ENCODE measurements around the gene SLAMF9. TPM values are rescaled to one million over a fixed set of nuclear protein-coding genes. Genes with fewer than 3 reads are reported as not detected.

SLAMF9 gene
- total RNA-seq, 1 experiment from 2014 or later, result not detected

DNA sequence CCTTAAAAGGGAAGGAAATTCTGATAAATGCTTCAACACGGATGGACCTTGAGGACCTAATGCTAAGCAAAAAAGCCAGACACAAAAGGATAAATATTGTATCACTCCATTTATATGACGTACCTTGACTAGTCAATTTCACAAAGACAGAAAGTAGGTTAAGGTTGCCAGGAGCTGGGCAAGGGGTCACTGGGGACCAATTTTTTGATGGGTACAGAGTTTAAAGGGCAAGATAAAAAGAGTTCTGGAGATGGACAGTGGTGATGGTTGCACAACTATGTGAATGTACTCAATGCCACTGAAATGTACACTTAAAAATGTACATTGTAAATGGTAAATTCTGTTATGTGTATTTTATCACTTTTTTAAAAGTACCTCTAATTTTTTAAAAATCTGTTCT, 32.1 kb upstream of the SLAMF9 start:
- no peak overlapping the region for H3T11ph ChIP-seq (ENCODE audit: low read length)
- Mint-ChIP-seq H3K27me3 (ENCODE audit: low read depth) (peaks cover 3% of the 10 kb centered on the region), H3K36me3 (ENCODE audit: insufficient read depth in 1 of 3, low read depth in 3 of 3) (no peaks in the 10 kb centered on the region), H3K4me3 (no peak overlapping the region), H3K27ac (no peak overlapping the region), H3K9me3 (no peaks in the 10 kb centered on the region), H3K4me1 (peaks cover 7 to 10% of the 10 kb centered on the region in 2 experiments)
- H3K4me1 ChIP-seq (ENCODE audit: insufficient read depth, low read length), result peaks cover 2% of the 10 kb centered on the region; the same call in 1 of the 2 replicates
- no peak overlapping the region for H3K56ac ChIP-seq (ENCODE audit: insufficient read length, low read depth, low read length)
- no CpG with 5 or more reads among the region's 2 CpGs for WGBS (ENCODE audit: extremely low coverage, insufficient read length, low lambda C conversion rate)
- no peak overlapping the region for H3K4ac ChIP-seq (ENCODE audit: low read depth, low read length)
- H3K79me1 ChIP-seq (ENCODE audit: insufficient read depth, low read depth, low read length, poor library complexity, severe bottlenecking), result no peaks in the 10 kb centered on the region
- no peak overlapping the region for H3K23ac ChIP-seq (ENCODE audit: insufficient read length, low read depth, low read length)
- H4K91ac ChIP-seq (ENCODE audit: insufficient read length, low read depth, low read length), result no peak overlapping the region
- H3K27ac ChIP-seq (ENCODE audit: insufficient read length, low read depth, low read length), result no peak overlapping the region
- H2AK5ac ChIP-seq (ENCODE audit: insufficient read length, low read length), result no peak overlapping the region
- H3K18ac ChIP-seq (ENCODE audit: insufficient read length, low read depth, low read length), result no peak overlapping the region
- no peaks in the 10 kb centered on the region for H4K20me1 ChIP-seq (ENCODE audit: control insufficient read depth, insufficient read depth, insufficient read length)
- no peak overlapping the region for H2BK12ac ChIP-seq (ENCODE audit: insufficient read length, low read depth, low read length)
- H3K14ac ChIP-seq (ENCODE audit: insufficient read depth, low read length), result no peak overlapping the region
- no peaks in the 10 kb centered on the region for H3K9me3 ChIP-seq (ENCODE audit: control insufficient read depth, low read depth, low read length)
- H2BK120ac ChIP-seq (ENCODE audit: low read depth, low read length, poor library complexity, severe bottlenecking), result no peak overlapping the region
- H3K79me2 ChIP-seq (ENCODE audit: insufficient read depth, low read length), result no peaks in the 10 kb centered on the region
- no peak overlapping the region for H4K5ac ChIP-seq (ENCODE audit: insufficient read length, low read depth, low read length)
- TF ChIP-seq, protein P1, sequence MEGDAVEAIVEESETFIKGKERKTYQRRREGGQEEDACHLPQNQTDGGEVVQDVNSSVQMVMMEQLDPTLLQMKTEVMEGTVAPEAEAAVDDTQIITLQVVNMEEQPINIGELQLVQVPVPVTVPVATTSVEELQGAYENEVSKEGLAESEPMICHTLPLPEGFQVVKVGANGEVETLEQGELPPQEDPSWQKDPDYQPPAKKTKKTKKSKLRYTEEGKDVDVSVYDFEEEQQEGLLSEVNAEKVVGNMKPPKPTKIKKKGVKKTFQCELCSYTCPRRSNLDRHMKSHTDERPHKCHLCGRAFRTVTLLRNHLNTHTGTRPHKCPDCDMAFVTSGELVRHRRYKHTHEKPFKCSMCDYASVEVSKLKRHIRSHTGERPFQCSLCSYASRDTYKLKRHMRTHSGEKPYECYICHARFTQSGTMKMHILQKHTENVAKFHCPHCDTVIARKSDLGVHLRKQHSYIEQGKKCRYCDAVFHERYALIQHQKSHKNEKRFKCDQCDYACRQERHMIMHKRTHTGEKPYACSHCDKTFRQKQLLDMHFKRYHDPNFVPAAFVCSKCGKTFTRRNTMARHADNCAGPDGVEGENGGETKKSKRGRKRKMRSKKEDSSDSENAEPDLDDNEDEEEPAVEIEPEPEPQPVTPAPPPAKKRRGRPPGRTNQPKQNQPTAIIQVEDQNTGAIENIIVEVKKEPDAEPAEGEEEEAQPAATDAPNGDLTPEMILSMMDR (conservative IDR thresholded peaks at IDR 0.05), result no peak
- DNase-seq, result no peak
- H3K27me3 ChIP-seq (ENCODE audit: insufficient read depth, low read length), result no peaks in the 10 kb centered on the region
- no peak overlapping the region for H4K8ac ChIP-seq (replicated peaks; ENCODE audit: insufficient read length, low read depth, low read length)
- no peaks in the 10 kb centered on the region for H3K23me2 ChIP-seq (ENCODE audit: insufficient read length, low read depth, low read length, poor library complexity, severe bottlenecking)
- H2BK5ac ChIP-seq (ENCODE audit: insufficient read length, low read length), result no peak overlapping the region
- H2AFZ ChIP-seq (ENCODE audit: low read length), result no peak overlapping the region
- no peak overlapping the region for H3K4me2 ChIP-seq (ENCODE audit: insufficient read depth, insufficient read length, low read length)
- no peak overlapping the region for H2BK15ac ChIP-seq (ENCODE audit: low read depth, low read length)
- no peak overlapping the region for H2BK20ac ChIP-seq (ENCODE audit: low read depth, low read length, poor library complexity, severe bottlenecking)
- no peak overlapping the region for H3K9ac ChIP-seq (ENCODE audit: extremely low read depth, insufficient read length, low read length)

All from H9 (cell line).